ENCODE measurements around the gene SNX5.

Gene SNX5

DNA sequence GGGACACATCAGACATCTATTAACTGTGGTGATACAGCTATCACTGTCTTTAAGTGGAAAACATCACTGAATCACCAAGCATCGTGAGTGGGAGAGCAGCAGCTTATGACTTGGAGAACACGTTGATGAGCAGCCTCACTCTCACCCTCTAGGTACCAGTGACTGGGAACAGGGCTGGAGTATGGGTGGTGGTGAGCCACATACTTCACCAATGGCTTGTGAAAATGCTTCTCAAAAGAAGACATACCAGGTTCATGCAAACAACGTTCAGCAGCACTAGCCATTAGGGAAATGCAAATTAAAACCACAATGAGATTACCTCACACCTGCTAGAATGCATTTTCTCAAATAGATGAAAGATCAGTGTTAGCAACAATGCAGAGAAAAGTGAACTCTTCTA is 25.3 kb downstream of the SNX5 start:
- no peak for DNase-seq

DNA sequence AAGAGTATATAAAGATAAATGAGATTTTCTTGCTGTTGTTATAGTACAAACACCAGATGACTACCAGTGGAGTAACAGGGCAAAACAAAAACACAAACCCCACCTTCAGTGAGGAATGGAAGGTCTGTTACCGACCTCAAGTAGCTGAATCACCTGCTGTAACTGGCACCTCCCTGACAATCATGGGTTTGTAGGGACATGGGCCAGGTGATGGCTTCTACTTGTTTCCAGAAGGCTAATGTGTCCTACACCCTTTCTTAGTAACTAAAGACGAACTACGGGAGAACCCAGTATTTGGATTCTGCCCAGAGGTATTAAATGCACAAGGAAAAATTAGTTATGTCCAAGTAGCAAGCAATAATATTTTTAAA is 26.8 kb downstream of the SNX5 start:
- peaks cover 6% of the 10 kb centered on the region for H3K4me1 ChIP-seq (ENCODE audit: control insufficient read depth, insufficient read depth, low read length, poor library complexity, severe bottlenecking)
- DNase-seq = no peak
- H3K36me3 ChIP-seq (ENCODE audit: control insufficient read depth, insufficient read depth, low read length) = peaks cover 44% of the 10 kb centered on the region
- H3K4me3 ChIP-seq (ENCODE audit: insufficient read depth, low read depth, low read length, poor library complexity, severe bottlenecking) = no peak overlapping the region
- H3K9me3 ChIP-seq (ENCODE audit: control insufficient read depth, low read length) = no peaks in the 10 kb centered on the region
- H3K27ac ChIP-seq (ENCODE audit: insufficient read depth, low read length, poor library complexity, severe bottlenecking) = no peak overlapping the region
- no peaks in the 10 kb centered on the region for H3K27me3 ChIP-seq (replicated peaks; ENCODE audit: control insufficient read depth, insufficient read depth, low read length, poor library complexity, severe bottlenecking)

More for the DNA sequence above, 25.3 kb downstream of the SNX5 start:
- peaks cover 6% of the 10 kb centered on the region for H3K4me1 ChIP-seq (ENCODE audit: control insufficient read depth, insufficient read depth, low read length, poor library complexity, severe bottlenecking)
- no peak overlapping the region for H3K4me3 ChIP-seq (ENCODE audit: insufficient read depth, low read depth, low read length, poor library complexity, severe bottlenecking)
- H3K9me3 ChIP-seq (ENCODE audit: control insufficient read depth, low read length) = no peaks in the 10 kb centered on the region
- no peak overlapping the region for H3K27ac ChIP-seq (ENCODE audit: insufficient read depth, low read length, poor library complexity, severe bottlenecking)
- H3K27me3 ChIP-seq (replicated peaks; ENCODE audit: control insufficient read depth, insufficient read depth, low read length, poor library complexity, severe bottlenecking) = no peaks in the 10 kb centered on the region
- peaks cover 56% of the 10 kb centered on the region for H3K36me3 ChIP-seq (ENCODE audit: control insufficient read depth, insufficient read depth, low read length)

DNA sequence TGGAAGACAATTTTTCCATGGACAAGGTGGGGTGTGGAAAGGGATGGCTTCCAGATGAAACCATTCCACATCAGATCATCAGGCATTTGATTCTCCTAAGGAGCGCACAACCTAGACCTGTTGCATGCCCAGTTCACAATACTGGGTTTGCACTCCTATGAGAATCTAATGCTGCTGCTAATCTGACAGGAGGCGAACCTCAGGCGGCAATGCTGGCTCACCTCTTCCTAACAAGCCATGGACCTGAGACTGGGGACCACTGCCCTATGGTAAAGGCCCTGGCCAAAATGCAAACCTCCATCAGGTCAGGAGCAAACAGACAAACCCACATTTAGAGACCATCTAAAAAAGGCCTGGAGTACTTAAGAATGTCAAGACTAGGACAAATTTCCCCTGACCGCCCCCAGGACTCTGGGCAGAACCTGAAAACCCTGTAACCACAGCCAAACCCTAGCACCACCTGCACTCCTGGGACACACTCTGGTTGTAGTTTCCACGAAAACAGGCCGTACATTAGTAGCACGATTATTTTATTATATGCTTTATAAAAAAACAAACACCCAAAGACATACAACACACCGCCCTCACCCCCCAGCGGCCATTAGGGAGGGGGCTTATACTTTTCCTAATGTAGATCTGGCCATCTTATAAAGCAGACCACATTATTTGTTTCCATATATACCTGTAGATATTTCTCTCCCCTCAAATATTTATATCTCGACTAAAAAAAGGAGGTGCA is 27.3 kb downstream of the SNX5 start:
- no peak for DNase-seq
- Histone ChIP-seq H3K4me1 (ENCODE audit: control insufficient read depth, insufficient read depth, low read length, poor library complexity, severe bottlenecking) (peaks cover 6% of the 10 kb centered on the region), H3K4me3 (ENCODE audit: insufficient read depth, low read depth, low read length, poor library complexity, severe bottlenecking) (no peak overlapping the region), H3K27me3 (replicated peaks; ENCODE audit: control insufficient read depth, insufficient read depth, low read length, poor library complexity, severe bottlenecking) (no peaks in the 10 kb centered on the region), H3K9me3 (ENCODE audit: control insufficient read depth, low read length) (no peaks in the 10 kb centered on the region), H3K27ac (ENCODE audit: insufficient read depth, low read length, poor library complexity, severe bottlenecking) (no peak overlapping the region), H3K36me3 (ENCODE audit: control insufficient read depth, insufficient read depth, low read length) (peaks cover 38% of the 10 kb centered on the region)

DNA sequence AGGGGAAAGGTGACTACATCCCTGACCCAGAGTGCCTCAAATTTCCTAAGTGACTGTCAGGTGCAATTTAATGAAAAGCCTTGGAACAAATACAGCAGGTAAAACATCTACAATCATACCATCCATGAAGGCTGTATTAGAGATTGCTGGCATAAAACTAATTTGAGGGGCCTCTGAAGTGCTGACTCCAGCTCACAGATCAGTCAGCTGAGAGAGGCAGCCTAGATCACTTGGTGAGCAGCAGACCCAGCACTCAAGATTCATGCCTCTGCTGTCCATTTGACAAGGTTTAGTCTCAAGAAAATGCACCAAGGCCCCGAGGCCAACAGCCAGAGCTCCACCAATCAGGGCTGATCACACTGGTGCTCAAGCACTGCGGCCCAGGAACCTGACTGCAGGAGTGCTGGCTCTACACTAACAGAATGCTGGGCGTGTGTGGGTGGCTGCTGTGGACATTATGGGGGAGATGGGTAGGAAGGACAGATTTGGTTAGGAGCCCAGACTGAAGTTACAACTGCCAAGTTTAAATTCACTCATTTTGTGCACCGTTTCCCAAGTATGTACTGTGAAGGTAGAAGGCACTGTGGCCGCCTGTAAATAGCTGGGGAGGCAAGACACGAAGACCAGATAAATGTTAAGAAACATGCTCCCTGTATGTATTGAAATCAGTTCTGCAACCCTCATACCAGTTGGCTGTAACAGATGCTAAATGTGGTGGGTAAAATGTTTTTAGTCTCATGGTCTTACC is 28.2 kb downstream of the SNX5 start:
- DNase-seq = no peak
- H3K27me3 ChIP-seq (replicated peaks; ENCODE audit: control insufficient read depth, insufficient read depth, low read length, poor library complexity, severe bottlenecking) = no peaks in the 10 kb centered on the region
- no peaks in the 10 kb centered on the region for H3K9me3 ChIP-seq (ENCODE audit: control insufficient read depth, low read length)
- H3K4me3 ChIP-seq (ENCODE audit: insufficient read depth, low read depth, low read length, poor library complexity, severe bottlenecking) = no peak overlapping the region
- peaks cover 6% of the 10 kb centered on the region for H3K4me1 ChIP-seq (ENCODE audit: control insufficient read depth, insufficient read depth, low read length, poor library complexity, severe bottlenecking)
- H3K27ac ChIP-seq (ENCODE audit: insufficient read depth, low read length, poor library complexity, severe bottlenecking) = no peak overlapping the region
- H3K36me3 ChIP-seq (ENCODE audit: control insufficient read depth, insufficient read depth, low read length) = peaks cover 30% of the 10 kb centered on the region

DNA sequence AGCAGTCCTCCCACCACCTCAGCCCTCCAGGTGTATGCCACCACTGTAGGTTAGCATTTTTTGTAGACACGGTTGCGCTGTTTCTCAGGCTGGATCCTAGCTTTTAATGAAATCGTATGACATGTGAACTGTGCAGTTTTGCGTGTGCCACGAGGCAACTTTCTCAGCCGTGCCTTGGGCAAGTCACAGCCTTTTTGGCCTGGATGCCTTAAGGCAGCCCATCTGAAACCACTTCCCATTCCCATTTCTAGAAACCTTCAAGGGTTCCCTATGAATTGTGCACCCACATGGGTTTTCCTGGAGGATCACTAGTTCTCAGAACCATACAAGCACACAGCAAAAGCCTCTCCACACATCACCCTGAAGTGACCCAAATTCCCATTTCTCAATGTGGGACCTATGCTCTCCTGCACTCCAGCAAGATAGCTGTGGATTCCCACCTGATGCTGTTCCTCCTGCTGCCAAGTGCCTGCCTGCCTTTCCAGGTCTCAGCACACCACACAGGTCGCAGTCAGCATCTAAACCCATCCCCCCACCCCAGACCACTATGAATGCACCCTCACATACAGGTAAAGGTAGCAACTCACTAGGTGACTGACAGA is 28.9 kb downstream of the SNX5 start:
- no peaks in the 10 kb centered on the region for H3K27me3 ChIP-seq (replicated peaks; ENCODE audit: control insufficient read depth, insufficient read depth, low read length, poor library complexity, severe bottlenecking)
- no peak for DNase-seq
- H3K9me3 ChIP-seq (ENCODE audit: control insufficient read depth, low read length) = no peaks in the 10 kb centered on the region
- peaks cover 24% of the 10 kb centered on the region for H3K36me3 ChIP-seq (ENCODE audit: control insufficient read depth, insufficient read depth, low read length)
- peaks cover 6% of the 10 kb centered on the region for H3K4me1 ChIP-seq (ENCODE audit: control insufficient read depth, insufficient read depth, low read length, poor library complexity, severe bottlenecking)
- H3K27ac ChIP-seq (ENCODE audit: insufficient read depth, low read length, poor library complexity, severe bottlenecking) = no peak overlapping the region
- no peak overlapping the region for H3K4me3 ChIP-seq (ENCODE audit: insufficient read depth, low read depth, low read length, poor library complexity, severe bottlenecking)

DNA sequence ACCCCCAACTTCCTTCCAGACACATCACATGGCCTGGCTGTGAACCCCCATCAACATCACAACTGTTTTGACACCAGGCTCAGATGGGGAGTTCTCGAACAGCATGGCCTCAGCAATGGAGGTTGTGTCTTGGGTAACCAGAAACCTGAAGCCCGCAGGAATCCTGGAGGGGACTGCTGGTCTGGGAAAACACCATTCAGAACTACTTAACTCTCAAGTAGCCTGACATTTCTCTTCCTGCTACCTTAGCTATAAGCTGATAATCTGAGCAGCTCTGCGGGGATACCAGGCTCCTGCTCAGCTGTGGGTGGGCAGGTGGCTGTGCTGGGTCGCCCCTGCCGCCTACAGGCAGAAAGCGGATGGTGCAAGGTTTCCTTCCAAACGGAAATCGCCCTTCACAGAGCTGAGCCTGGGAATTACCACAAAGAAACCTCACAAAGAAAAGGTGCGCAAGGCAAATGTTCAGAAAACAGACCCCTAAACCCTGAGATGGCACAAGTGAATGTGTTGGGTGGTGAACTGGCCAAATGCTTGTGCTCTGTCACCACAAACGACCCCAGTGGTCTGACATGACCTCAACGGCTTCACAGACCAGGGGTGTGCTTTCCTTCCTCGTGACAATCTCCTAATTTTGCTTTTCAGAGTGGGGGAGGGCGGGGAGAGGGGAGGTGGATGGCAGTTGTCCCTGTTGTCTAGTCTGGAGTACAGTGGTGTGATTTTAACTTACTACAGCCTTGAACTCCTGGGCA is 29.5 kb downstream of the SNX5 start:
- peak; percentile 8 to 29 (median 14) for DNase-seq
- H3K9me3 ChIP-seq (ENCODE audit: control insufficient read depth, low read length) = no peaks in the 10 kb centered on the region
- no peak overlapping the region for H3K4me3 ChIP-seq (ENCODE audit: insufficient read depth, low read depth, low read length, poor library complexity, severe bottlenecking)
- H3K27me3 ChIP-seq (replicated peaks; ENCODE audit: control insufficient read depth, insufficient read depth, low read length, poor library complexity, severe bottlenecking) = no peaks in the 10 kb centered on the region
- peaks cover 6% of the 10 kb centered on the region for H3K4me1 ChIP-seq (ENCODE audit: control insufficient read depth, insufficient read depth, low read length, poor library complexity, severe bottlenecking)
- H3K27ac ChIP-seq (ENCODE audit: insufficient read depth, low read length, poor library complexity, severe bottlenecking) = no peak overlapping the region
- peaks cover 23% of the 10 kb centered on the region for H3K36me3 ChIP-seq (ENCODE audit: control insufficient read depth, insufficient read depth, low read length)

DNA sequence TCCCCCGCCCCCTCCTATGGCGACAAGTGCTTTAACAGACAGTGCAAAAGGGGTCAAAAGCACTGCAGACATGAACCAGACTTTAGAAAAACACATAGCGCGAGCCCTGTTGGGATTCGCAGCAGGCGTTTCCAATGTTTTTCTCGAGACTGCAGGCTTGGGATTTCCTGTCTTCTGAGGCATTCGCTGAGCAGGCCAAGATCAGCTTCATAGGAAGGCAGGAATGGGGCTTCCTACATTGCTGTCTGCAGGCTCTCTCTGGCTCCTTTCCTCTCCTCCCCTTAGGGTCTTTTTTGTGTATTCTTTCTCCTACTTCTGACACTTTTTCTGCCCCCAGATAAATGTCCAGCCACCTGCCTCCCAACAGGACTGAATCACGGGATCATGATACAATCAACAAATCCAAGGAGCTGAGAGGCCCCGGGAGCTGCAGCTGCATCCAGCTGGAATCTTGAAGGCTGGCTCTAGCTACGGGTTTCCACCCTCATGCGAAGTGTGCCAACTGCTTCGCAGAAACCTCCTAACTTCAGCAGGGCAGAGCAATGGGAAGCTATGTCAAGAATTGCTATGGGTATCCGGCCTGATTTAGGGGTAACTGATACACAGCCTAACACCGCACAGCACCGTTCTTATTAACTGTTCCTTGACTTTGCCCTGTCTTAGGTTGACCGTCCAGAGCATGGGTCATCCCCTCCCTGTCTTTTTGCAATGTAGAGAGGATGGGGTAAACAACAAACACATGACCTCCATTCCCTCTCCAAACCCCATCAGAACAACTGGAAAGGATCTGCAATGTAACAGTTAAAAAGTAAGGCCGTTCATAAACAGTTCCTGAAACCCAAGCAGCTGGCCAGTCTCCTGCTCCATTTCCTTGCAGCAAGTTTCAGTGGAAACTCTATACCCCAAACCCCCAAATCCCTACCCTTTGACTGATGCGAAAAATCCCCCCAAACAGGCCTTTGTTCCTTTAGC is 31.5 kb downstream of the SNX5 start:
- no peak for DNase-seq
- Histone ChIP-seq H3K36me3 (ENCODE audit: control insufficient read depth, insufficient read depth, low read length) (peaks cover 4% of the 10 kb centered on the region), H3K4me1 (ENCODE audit: control insufficient read depth, insufficient read depth, low read length, poor library complexity, severe bottlenecking) (peaks cover 6% of the 10 kb centered on the region), H3K9me3 (ENCODE audit: control insufficient read depth, low read length) (no peaks in the 10 kb centered on the region), H3K27me3 (replicated peaks; ENCODE audit: control insufficient read depth, insufficient read depth, low read length, poor library complexity, severe bottlenecking) (no peaks in the 10 kb centered on the region), H3K27ac (ENCODE audit: insufficient read depth, low read length, poor library complexity, severe bottlenecking) (no peak overlapping the region), H3K4me3 (ENCODE audit: insufficient read depth, low read depth, low read length, poor library complexity, severe bottlenecking) (no peak overlapping the region)

DNA sequence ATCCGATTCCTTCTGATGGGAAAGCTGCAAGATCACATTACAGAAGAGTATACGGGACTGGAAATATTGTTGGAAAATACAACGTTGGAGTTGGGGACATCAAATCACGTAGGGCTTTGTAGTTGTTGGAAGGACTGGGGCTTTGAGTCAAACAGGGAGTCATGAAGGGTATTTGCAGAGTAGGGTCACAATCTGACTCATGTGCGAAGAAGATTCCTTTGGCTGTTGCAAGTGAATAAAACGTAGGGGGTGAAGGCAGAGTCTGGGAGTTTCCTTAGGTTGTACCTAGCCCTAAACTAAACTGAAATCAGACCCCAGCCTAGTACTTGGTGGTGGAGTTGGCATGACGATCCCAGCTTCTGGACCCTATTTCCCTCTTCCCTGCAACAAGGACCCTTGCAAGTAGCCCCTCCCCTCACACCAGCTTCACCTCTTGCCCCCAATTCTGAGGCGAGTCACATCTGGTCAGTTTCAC is 32.3 kb downstream of the SNX5 start:
- no peak for DNase-seq
- Histone ChIP-seq H3K4me3 (ENCODE audit: insufficient read depth, low read depth, low read length, poor library complexity, severe bottlenecking) (no peak overlapping the region), H3K27me3 (replicated peaks; ENCODE audit: control insufficient read depth, insufficient read depth, low read length, poor library complexity, severe bottlenecking) (no peaks in the 10 kb centered on the region), H3K27ac (ENCODE audit: insufficient read depth, low read length, poor library complexity, severe bottlenecking) (no peak overlapping the region), H3K4me1 (ENCODE audit: control insufficient read depth, insufficient read depth, low read length, poor library complexity, severe bottlenecking) (peaks cover 6% of the 10 kb centered on the region), H3K9me3 (ENCODE audit: control insufficient read depth, low read length) (no peaks in the 10 kb centered on the region), H3K36me3 (ENCODE audit: control insufficient read depth, insufficient read depth, low read length) (no peaks in the 10 kb centered on the region)

DNA sequence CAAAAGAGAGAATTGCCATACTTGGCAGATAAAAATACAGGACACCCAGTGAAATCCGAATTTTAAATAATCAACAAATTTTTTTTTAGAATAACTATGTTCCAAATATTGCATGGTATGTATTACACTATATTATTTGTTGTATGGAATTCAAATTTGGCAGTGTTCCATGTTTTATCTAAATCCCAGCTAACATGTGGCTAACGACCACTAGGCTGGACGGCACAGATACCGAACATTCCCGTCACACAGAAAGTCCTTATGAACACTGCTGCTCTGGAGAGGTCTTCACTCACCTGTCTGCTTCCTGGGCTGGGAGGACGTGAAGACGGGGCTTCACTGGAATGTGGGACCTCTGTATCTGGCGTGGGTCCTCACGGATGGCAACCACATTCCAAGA is 32.8 kb downstream of the SNX5 start:
- Histone ChIP-seq H3K27ac (ENCODE audit: insufficient read depth, low read length, poor library complexity, severe bottlenecking) (no peak overlapping the region), H3K27me3 (replicated peaks; ENCODE audit: control insufficient read depth, insufficient read depth, low read length, poor library complexity, severe bottlenecking) (no peaks in the 10 kb centered on the region), H3K9me3 (ENCODE audit: control insufficient read depth, low read length) (no peaks in the 10 kb centered on the region), H3K36me3 (ENCODE audit: control insufficient read depth, insufficient read depth, low read length) (no peaks in the 10 kb centered on the region), H3K4me1 (ENCODE audit: control insufficient read depth, insufficient read depth, low read length, poor library complexity, severe bottlenecking) (peaks cover 6% of the 10 kb centered on the region), H3K4me3 (ENCODE audit: insufficient read depth, low read depth, low read length, poor library complexity, severe bottlenecking) (no peak overlapping the region)
- DNase-seq = no peak
